HG02642 (cell line): ENCODE measurements around the gene SPIN2A.
"Not testable (repeated sequence)": the region's sequence is repeated elsewhere in the genome, so short reads cannot be mapped to it uniquely, and the experiment has no call there.

Experiments used
- ATAC-seq: cut with Tn5 transposase; IDR thresholded peaks from one replicate; pipeline ENCODE4 v1.9.1; 2021; ENCODE audit warnings: mild to moderate bottlenecking; ENCODE audit not compliant: unreplicated experiment, poor library complexity

SPIN2A gene

GRCh38 chrX:57137073-57137472 lies at the start of gene SPIN2A:
SPIN2A (minus strand) TSS chrX:57137397; CDS start chrX:57136597, 800 bp downstream.
- not testable (repeated sequence) for ATAC-seq

GRCh38 chrX:57178605-57179004 lies 41.4 kb upstream of the SPIN2A start:
- ATAC-seq, result no peak

DNA sequence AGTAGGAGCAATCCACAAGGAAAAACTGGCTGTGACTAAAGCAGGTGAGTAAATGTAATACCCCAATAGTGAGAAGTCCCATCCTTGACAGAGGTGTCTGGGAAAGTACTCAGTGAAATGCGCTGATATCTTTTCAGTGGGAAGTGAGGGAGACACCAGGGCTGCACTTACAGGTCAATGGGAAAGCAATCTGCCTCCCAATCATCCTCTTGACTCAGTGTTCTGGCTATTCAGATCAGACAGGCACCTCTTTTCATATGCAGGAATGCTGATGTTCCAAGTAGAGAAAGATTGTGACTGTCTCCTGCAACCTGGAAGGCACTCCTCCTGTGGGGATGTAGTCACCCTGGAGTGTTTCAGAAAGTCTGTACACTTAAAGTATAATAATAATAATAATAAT lies 39.9 kb upstream of the SPIN2A start:
- no peak for ATAC-seq

- ATAC-seq, result no peak
These were observed 35.3 kb upstream of the SPIN2A start for GRCh38 chrX:57172544-57172943.

DNA sequence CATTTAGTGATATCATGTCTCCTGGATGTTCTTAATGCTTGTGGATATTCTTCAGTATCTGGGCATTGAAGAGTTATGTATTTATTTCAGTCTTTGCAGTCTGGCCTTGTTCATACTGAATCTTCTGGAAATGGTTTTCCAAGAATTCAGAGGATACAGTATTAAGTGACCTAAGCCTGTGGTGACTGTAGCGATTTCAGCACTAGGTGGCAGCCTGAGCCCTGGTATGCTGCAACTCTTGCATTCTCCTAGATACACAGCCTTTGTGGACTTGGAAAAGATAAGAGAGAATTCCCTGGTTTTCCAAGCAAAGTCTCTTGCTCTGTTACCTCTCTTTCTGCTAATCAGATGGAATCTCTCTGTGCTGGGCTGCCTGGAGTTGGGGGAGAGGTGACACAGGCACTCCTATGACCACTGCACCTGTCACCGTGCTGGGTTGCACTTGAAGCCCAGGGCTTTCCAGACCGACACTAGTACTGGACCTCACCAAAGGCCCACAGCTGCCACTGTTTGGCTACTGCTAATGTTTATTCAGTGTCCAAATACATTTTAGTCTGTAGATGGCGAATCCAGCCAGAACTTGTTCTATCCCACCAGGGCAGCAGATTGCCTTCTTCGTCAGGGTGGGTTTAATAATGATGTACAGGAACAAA lies 19.3 kb upstream of the SPIN2A start:
- no peak for ATAC-seq

GRCh38 chrX:57155171-57155570 lies 18.0 kb upstream of the SPIN2A start:
- ATAC-seq, result no peak

GRCh38 chrX:57152222-57152621 lies 15.0 kb upstream of the SPIN2A start:
- ATAC-seq, result not testable (repeated sequence)

- ATAC-seq, result no peak
These were observed 1.5 kb upstream of the SPIN2A start for GRCh38 chrX:57138674-57139073.

DNA sequence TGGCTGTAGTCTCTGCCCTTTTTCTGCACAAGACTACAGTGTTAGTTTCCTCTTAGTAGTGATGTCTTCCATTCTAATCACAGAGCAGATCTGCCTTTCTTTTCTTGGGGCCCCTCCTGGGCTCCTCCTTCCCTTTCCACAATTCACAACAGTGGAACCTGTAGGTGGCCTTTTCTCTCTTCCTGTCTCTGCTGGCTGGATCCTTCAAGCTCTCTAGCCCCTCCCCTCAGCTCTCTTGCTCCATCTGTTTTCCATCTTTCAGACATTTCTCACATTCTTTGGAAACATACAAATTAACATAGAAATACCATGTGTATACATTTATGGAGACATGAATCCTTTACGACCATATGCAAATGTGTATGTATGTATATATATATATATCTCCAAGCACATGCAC lies 304 bp upstream of the SPIN2A start:
- ATAC-seq, result no peak

- ATAC-seq, result not testable (repeated sequence)
These were observed 608 bp downstream of the SPIN2A start for GRCh38 chrX:57136589-57136988.

DNA sequence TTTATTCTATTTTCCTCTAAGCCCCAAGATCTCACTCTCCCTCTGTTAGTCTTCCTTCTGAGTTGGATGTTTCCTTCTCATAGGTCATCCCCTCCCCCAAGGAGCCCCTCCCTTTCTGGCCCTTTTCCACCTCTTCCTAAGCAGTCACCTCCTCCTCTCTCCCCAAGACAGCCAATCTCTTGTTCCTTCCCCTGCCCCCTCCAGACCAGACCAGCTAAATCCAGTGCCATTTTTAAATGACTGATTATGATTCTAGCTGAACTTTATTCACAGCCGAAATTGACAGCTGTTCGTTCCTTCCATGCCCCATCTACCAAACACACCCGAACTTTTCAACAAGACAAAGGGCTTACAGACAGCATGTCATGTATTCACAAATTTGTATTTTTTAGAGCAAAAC lies 1.9 kb downstream of the SPIN2A start:
- no peak for ATAC-seq

GRCh38 chrX:57134702-57135101 lies 2.5 kb downstream of the SPIN2A start:
- ATAC-seq, result no peak

GRCh38 chrX:57133706-57134105 lies 3.5 kb downstream of the SPIN2A start:
- no peak for ATAC-seq

GRCh38 chrX:57133284-57133683 lies 3.9 kb downstream of the SPIN2A start:
- ATAC-seq, result not testable (repeated sequence)

DNA sequence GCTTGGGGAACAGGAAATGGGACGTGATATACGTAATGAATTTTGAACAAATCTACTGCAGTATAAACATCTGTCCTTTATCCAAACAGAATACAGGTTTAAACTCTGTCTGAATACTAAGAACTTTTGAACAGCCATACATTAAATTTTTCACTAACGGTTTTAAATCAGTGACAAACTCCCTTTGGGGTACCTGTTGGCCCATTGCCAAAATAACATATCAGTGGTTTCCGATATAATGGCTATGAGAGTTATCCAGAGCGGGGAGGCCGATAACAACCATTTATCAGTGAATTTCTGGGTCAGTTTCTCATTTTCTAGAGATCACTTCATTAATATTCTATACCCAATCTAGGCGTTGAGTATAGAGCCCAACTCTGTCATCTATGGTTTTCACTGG lies 5.2 kb downstream of the SPIN2A start:
- ATAC-seq, result no peak

DNA sequence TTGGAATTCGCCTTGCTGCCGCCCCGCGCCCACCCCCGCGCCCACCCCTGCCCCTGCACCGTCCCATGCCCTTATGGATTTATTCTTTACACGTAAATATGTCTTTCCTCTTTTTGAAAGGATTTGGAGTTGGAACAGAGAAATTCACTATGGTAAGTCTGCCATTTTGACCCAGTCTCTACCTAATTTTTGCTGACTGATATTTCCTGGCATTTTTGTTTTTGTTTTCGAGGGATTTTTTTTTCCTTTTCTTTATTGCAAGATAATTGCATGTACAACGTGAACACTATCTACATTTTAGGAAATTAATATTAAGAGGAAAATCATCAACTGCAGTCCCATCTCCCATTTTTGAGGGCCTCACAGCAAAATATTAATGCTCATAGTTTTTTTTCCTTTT lies 15.4 kb downstream of the SPIN2A start:
- no peak for ATAC-seq

DNA sequence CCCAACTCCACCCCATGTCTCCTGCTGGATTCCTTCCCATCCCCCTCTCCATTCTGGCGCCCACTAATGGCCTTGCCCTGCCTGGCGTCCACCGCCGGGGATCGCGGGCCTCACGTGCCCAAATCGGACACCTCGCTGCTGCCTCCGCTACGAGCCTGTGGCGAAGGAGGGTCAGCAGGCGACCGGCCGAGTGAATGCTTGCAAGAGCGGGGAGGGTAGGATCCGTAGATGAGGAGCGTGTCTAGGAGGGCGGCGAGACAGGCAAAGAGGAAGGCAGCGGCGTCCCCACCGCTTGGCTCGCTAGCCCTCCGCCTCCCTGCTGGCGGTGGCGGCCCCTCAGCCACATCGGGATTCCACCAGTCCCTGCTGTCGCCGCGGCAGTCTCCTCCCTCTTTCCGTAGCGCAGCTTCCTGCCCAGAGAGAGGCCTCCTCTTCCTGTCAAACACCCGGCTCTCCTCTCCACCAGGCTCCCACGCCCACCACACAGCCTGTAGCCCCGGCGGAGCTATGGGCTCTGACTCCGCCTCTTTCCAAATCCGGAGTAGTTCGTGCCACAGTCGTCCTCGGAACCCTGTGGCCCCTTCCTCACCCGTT lies 15.9 kb downstream of the SPIN2A start, which contains the start of gene SPIN2B:
Gene SPIN2B (minus strand): TSS at position 387 of the 594 bp plus-strand sequence.
- ATAC-seq, result peak; percentile 100

DNA sequence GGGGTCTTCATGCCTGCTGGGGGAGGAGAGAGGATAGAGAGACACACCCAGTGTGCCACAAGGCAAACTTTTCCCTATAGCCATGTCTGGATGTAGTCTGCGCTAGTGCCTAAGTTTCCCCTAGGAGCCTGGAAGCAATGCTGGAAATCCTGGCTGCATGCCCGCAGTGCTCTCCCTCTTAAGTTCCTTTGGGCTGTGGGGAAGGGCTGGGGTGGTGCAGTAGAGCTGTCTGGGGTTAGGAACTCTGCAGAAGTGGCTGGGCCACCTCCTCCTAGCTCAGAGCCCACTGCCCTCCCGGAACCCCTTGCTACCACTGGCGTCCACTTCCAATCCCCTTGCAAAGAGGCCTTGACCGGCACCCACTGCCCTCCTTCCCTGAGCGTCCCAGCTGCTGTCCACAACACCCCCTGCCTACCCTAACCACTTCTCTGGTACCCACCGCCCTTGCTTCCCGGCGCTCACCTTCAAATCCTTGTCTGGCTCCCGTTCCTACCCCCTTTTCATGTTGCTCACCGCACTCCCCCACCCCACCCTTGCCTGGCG lies 16.5 kb downstream of the SPIN2A start:
- ATAC-seq, result not testable (repeated sequence)

GRCh38 chrX:57119416-57119815 lies 17.8 kb downstream of the SPIN2A start:
- ATAC-seq, result no peak

- not testable (repeated sequence) for ATAC-seq
These were observed 19.6 kb downstream of the SPIN2A start for GRCh38 chrX:57117566-57117965.

DNA sequence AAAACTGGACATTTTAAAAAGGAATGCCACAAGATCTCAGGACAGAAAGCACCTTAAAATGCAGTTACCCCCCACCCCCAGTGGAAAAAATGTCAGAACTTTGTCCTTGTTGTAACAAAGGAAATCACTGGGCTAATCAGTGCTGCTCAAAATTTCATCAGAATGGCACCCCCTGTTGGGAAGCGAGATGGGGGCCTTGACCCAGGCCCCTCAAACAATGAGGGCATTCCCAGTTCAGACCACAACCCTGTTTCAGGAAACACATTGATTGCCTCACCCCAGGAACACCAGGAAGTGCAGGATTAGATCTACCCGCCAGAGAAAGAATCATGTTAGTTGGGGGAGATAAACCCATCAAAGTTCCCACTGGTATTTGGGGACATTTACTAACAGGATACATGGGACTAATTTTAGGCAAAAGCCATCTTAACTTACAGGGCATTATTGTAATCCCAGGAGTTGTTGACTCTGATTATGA lies 32.2 kb downstream of the SPIN2A start:
- ATAC-seq, result no peak

DNA sequence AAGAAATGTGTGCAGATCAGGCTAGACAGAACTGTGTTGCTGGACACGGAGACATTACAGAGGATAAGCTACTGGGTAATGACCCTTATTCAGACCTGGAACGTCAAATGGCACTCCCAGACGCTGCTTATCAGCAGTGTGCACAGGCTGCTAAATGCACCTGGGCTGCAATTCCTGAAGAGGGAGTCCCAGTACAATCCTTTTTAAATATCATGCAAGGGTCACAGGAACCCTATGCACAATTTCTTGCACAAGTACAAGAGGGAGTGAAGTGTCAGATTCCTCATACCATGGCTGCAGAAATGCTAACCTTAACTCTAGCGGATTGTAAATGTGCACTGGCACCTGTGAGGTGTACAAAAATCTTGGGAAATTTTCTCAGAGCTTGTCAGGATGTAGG lies 32.8 kb downstream of the SPIN2A start:
- no peak for ATAC-seq
